Left lung (tissue), 10 donors: Measurements from ENCODE around the gene TYSND1. TPM values are rescaled to one million over a fixed set of nuclear protein-coding genes. Genes with fewer than 3 reads are reported as not detected.
"Not testable (repeated sequence)": the region's sequence is repeated elsewhere in the genome, so short reads cannot be mapped to it uniquely, and the experiment has no call there.

Experiments used
- ATAC-seq: fragments of 200-7000 bp; cut with Tn5 transposase; one replicate; pipeline ENCODE4 v1.9.1; 2020; ENCODE audit warnings: moderate library complexity
- DNase-seq, 4 donors: peaks; one replicate each; pipeline ENCODE4 v3.0.0-alpha.2; 2013 to 2020
- H3K27ac ChIP-seq, 2 donors: fragments of 200-600 bp; sonication (generic) in 1 of 2; one replicate each; pipeline versions ENCODE4 v1.5.0 to v1.8.0; 2020 to 2021
- H3K27me3 ChIP-seq, 2 donors: fragments of 200-600 bp; sonication (generic) in 1 of 2; one replicate each; pipeline versions ENCODE4 v1.5.0 to v1.8.0; 2020 to 2021
- H3K36me3 ChIP-seq, 2 donors: fragments of 200-600 bp; sonication (generic) in 1 of 2; one replicate each; pipeline versions ENCODE4 v1.5.0 to v1.8.0; 2020 to 2021
- H3K4me1 ChIP-seq, 2 donors: fragments of 200-600 bp; one replicate each; pipeline ENCODE4 v1.8.0; 2021
- H3K4me3 ChIP-seq, 2 donors: fragments of 200-600 bp; sonication (generic) in 1 of 2; one replicate each; pipeline versions ENCODE4 v1.5.0 to v1.8.0; 2020 to 2021; ENCODE audit warnings: mild to moderate bottlenecking in 1 of 2
- H3K9me3 ChIP-seq, 2 donors: fragments of 200-600 bp; sonication (generic) in 1 of 2; one replicate each; pipeline versions ENCODE4 v1.5.0 to v1.8.0; 2020 to 2021
- intact Hi-C, 2 donors: fragments of 100-400 bp; cut with DNase I; formaldehyde crosslinking; loops; one replicate each; pipeline versions ENCODE4 v1.11.2 to v1.14.2; 2022
- polyA plus RNA-seq, 6 donors: library from polyadenylated mRNA; unstranded; fragments of 120-200 nt; gene quantifications; one replicate each; pipeline ENCODE4 v1.2.1, GENCODE V29; 2013; ENCODE audit not compliant: insufficient read length in 6 of 6
- total RNA-seq, 2 donors: library from RNA; stranded (reverse); fragmentation: NEBNext Ultra II Directional; extraction: Animal tissue kit (Norgen Biotek cat#: 25700); gene quantifications; one replicate each; pipeline ENCODE4 v1.2.1, GENCODE V29; 2021
- TF ChIP-seq, protein P1 (sequence below), 2 donors: fragments of 200-600 bp; sonication (generic) in 1 of 2; IDR thresholded peaks; one replicate each; pipeline versions ENCODE4 v1.5.0 to v1.8.0; 2021; ENCODE audit warnings: antibody characterized with exemption in 2 of 2
- donor health status: DM: no; HTN: yes; CAD: no.
- donor health status: DM: no; HTN: no; CAD: no.

Gene TYSND1
- total and polyA plus RNA-seq, 8 donors = 10.2 to 14.5 (median 12.7) TPM

GRCh38 chr10:70162151-70162891 lies 15.8 kb upstream of the TYSND1 start:
- ATAC-seq (no peak), DNase-seq (no peak)
- intact Hi-C loops = no loop called here
- Histone ChIP-seq H3K27me3 (no peaks in the 10 kb centered on the region), H3K4me3 (no peak overlapping the region), H3K27ac (peak overlapping the region in 1 of 2 donors; percentile 60), H3K9me3 (no peaks in the 10 kb centered on the region), H3K36me3 (peaks cover 0 to 70% of the 10 kb centered on the region in 2 donors), H3K4me1 (peaks cover 18 to 59% of the 10 kb centered on the region in 2 donors)
- TF ChIP-seq, protein P1, sequence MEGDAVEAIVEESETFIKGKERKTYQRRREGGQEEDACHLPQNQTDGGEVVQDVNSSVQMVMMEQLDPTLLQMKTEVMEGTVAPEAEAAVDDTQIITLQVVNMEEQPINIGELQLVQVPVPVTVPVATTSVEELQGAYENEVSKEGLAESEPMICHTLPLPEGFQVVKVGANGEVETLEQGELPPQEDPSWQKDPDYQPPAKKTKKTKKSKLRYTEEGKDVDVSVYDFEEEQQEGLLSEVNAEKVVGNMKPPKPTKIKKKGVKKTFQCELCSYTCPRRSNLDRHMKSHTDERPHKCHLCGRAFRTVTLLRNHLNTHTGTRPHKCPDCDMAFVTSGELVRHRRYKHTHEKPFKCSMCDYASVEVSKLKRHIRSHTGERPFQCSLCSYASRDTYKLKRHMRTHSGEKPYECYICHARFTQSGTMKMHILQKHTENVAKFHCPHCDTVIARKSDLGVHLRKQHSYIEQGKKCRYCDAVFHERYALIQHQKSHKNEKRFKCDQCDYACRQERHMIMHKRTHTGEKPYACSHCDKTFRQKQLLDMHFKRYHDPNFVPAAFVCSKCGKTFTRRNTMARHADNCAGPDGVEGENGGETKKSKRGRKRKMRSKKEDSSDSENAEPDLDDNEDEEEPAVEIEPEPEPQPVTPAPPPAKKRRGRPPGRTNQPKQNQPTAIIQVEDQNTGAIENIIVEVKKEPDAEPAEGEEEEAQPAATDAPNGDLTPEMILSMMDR (IDR thresholded peaks at IDR 0.05) = no peak

DNA sequence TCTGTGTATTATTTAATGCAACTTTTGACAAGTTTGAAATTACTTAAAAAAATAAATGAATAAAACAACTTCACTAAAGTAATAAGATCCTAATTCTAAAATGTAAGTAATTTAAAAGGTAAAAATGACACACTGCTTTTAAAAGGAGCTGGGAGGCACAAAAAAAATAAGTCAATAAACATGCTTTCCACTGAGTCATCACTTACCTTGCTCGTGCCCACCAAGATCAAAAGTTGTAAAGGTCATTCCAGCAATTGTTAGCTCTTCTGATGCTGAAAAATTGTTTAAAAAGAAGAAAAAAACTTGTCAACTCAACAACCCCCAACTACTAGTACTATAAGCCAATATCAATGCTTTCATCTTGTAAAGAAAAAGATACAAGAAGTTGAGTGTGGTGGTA lies 14.3 kb upstream of the TYSND1 start:
- peaks cover 0 to 74% of the 10 kb centered on the region in 2 donors for H3K36me3 ChIP-seq
- DNase-seq (no peak), ATAC-seq (no peak)
- intact Hi-C loops = no loop called here
- TF ChIP-seq, protein P1 (IDR thresholded peaks at IDR 0.05) = no peak
- no peaks in the 10 kb centered on the region for H3K27me3 ChIP-seq
- peaks cover 18 to 44% of the 10 kb centered on the region in 2 donors for H3K4me1 ChIP-seq
- H3K9me3 ChIP-seq = no peaks in the 10 kb centered on the region
- no peak overlapping the region for H3K4me3 ChIP-seq
- no peak overlapping the region for H3K27ac ChIP-seq

DNA sequence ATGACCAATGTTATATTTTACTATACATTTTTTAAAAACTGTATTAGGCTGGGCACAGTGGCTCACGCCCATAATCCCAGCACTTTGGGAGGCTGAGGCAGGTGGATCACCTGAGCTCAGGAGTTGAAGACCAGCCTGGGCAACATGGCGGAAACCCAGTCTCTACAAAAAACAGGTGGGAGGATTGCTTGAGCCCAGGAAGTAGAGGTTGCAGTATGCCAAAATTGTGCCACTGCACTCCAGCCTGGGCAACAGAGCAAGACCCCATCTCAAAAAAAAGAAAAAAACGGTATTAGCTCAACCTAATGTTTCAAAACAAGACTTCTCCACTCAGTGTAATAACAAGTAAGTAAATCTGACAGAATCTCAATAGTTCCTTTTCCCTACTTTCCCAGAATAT lies 12.9 kb upstream of the TYSND1 start:
- Histone ChIP-seq H3K36me3 (peaks cover 0 to 79% of the 10 kb centered on the region in 2 donors), H3K4me1 (peaks cover 17 to 32% of the 10 kb centered on the region in 2 donors)
- H3K27ac ChIP-seq, H3K9me3 ChIP-seq, H3K4me3 ChIP-seq, ATAC-seq, H3K27me3 ChIP-seq, intact Hi-C loops, DNase-seq: not testable (repeated sequence)

GRCh38 chr10:70158113-70158512 lies 11.6 kb upstream of the TYSND1 start:
- no peak overlapping the region for H3K4me3 ChIP-seq

DNA sequence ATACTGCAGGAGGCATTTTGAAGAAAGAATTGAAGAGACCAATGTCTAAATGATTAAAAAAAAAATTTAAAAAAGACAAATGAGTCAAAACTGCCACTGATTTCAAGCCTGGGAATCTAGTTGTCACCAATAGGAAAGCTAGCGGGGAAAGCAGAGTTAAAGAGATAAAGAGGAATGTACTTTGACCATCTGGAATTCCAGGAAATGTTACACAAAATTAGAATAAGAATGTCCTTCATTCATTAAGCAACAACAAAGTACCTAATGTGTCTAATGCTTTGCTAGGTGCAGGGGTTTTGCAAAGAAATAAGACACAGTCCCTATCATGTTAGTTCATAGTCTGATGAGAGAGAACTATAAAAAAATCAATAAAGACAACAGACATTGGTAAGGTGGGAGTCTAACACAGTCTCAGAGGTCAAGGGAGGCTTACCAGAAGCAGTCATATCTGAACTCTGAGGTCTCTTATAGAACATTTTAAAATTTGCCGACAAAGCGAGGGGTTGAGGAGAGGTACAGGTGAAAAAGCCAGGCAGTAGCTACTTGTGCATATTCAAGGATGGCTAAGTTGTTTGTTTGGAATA lies 8.8 kb upstream of the TYSND1 start:
- Histone ChIP-seq H3K27me3 (no peaks in the 10 kb centered on the region), H3K4me3 (no peak overlapping the region), H3K27ac (no peak overlapping the region), H3K4me1 (no peaks in the 10 kb centered on the region), H3K36me3 (peaks cover 0 to 100% of the 10 kb centered on the region in 2 donors), H3K9me3 (no peaks in the 10 kb centered on the region)
- TF ChIP-seq, protein P1 (IDR thresholded peaks at IDR 0.05) = no peak
- ATAC-seq = no peak
- intact Hi-C loops = no loop called here
- no peak for DNase-seq

More at GRCh38 chr10:70158113-70158512, 11.6 kb upstream of the TYSND1 start:
- H3K27me3 ChIP-seq = no peaks in the 10 kb centered on the region
- DNase-seq = no peak
- no peak overlapping the region for H3K27ac ChIP-seq
- TF ChIP-seq, protein P1 (IDR thresholded peaks at IDR 0.05) = no peak
- intact Hi-C loops = no loop called here
- H3K9me3 ChIP-seq = no peaks in the 10 kb centered on the region
- ATAC-seq = no peak
- peaks cover 0 to 88% of the 10 kb centered on the region in 2 donors for H3K36me3 ChIP-seq
- H3K4me1 ChIP-seq = peaks cover 6 to 20% of the 10 kb centered on the region in 2 donors
